ENCODE data around the gene TNIK.

- TF ChIP-seq POLR2AphosphoS5 (IDR thresholded peaks at IDR 0.05; ENCODE audit: low read depth, low read length) (no peak), POLR2A (IDR thresholded peaks at IDR 0.05; ENCODE audit: low read depth, low read length) (no peak)
These were observed 294.7 kb downstream of the TNIK start for GRCh38 chr3:171165499-171165921.

All from GM12892 (cell line).